Heart left ventricle (tissue), 16 donors: ENCODE data around the gene MPV17L2. TPM values are rescaled to one million over a fixed set of nuclear protein-coding genes. Genes with fewer than 3 reads are reported as not detected.

Experiments
- ATAC-seq, 4 donors: fragments of 200-7000 bp; cut with Tn5 transposase; one replicate each; pipeline ENCODE4 v1.9.1; 2020 to 2022; ENCODE audit warnings: moderate library complexity in 4 of 4, mild to moderate bottlenecking in 3 of 4, moderate number of reproducible peaks in 1 of 4
- DNase-seq, 5 donors: peaks; one replicate each; pipeline ENCODE4 v3.0.0-alpha.2; 2020
- H3K27ac ChIP-seq, 12 donors: fragments of 200-600 bp; sonication (generic) in 4 of 12; one replicate each; pipeline versions ENCODE4 v1.5.0 to v1.8.0; 2016 to 2022; ENCODE audit warnings: mild to moderate bottlenecking in 2 of 12
- H3K27me3 ChIP-seq, 9 donors: fragments of 200-600 bp; sonication (generic) in 2 of 9; one replicate each; pipeline versions ENCODE4 v1.5.1 to v1.8.0; 2016 to 2022; ENCODE audit warnings: mild to moderate bottlenecking in 3 of 9
- H3K36me3 ChIP-seq, 9 donors: fragments of 200-600 bp; sonication (generic) in 2 of 9; one replicate each; pipeline versions ENCODE4 v1.5.0 to v1.8.0; 2018 to 2022; ENCODE audit warnings: mild to moderate bottlenecking in 2 of 9
- H3K4me1 ChIP-seq, 12 donors: fragments of 200-600 bp; sonication (generic) in 4 of 12; one replicate each; pipeline versions ENCODE4 v1.5.0 to v1.8.0; 2016 to 2022; ENCODE audit warnings: mild to moderate bottlenecking in 3 of 12
- H3K4me3 ChIP-seq, 12 donors: fragments of 200-600 bp; sonication (generic) in 4 of 12; one replicate each; pipeline versions ENCODE4 v1.5.0 to v1.8.0; 2017 to 2022; ENCODE audit warnings: mild to moderate bottlenecking in 9 of 12, moderate library complexity in 4 of 12
- H3K9me3 ChIP-seq, 12 donors: fragments of 200-600 bp; sonication (generic) in 4 of 12; one replicate each; pipeline versions ENCODE4 v1.5.0 to v1.8.0; 2016 to 2022; ENCODE audit warnings: mild to moderate bottlenecking in 1 of 12
- POLR2A ChIP-seq, 2 donors: fragments of 450-650 bp; IDR thresholded peaks; one replicate each; pipeline ENCODE4 v1.6.1; 2017; ENCODE audit warnings: antibody characterized with exemption in 2 of 2, mild to moderate bottlenecking in 2 of 2, moderate library complexity in 2 of 2
- WGBS, 4 donors: extraction: QIAGEN DNeasy Blood & Tissue Kit in 2 of 4; methylation state at CpG; one replicate each; pipeline versions ENCODE4 v1.1.5 to v1.1.7; 2013 to 2018; 5-methylcytosine and 5-hydroxymethylcytosine counted together
- intact Hi-C, 10 donors: fragments of 100-400 bp; cut with DNase I; formaldehyde crosslinking; loops; one replicate each; pipeline versions ENCODE4 v1.11.1 to v1.14.2; 2022
- long read RNA-seq, 3 donors: library from polyadenylated mRNA; unstranded; transcript quantifications; one replicate each; pipeline ENCODE4 v2.0.0, GENCODE V29; 2020 to 2021
- polyA plus RNA-seq, 2 donors: library from polyadenylated mRNA; stranded (reverse); fragments of 200-250 nt; gene quantifications; one replicate each; pipeline ENCODE4 v1.2.3, GENCODE V29; 2013
- total RNA-seq, 9 donors: library from RNA; depleted of rRNA in 2 of 9; stranded (reverse); fragments of >200 nt in 2 of 9; fragmentation: NEBNext Ultra II Directional in 3 of 9; extraction: Animal tissue kit (Norgen Biotek cat#: 25700) in 3 of 9; gene quantifications; one replicate each; pipeline versions ENCODE4 v1.1.0 to v1.2.4, GENCODE V29; 2016 to 2023
- TF ChIP-seq, protein P1 (sequence below), 12 donors: fragments of 200-600 bp; sonication (generic) in 4 of 12; IDR thresholded peaks; one replicate each; pipeline versions ENCODE4 v1.5.0 to v1.8.0; 2018 to 2022; ENCODE audit warnings: antibody characterized with exemption in 12 of 12, mild to moderate bottlenecking in 5 of 12
- donor health status: ischemic (EF 13 %, LVEDD 7.1; RV severe dilation, severe dysfunction).
- donor health status: healthy with polysubstance abuse.
- donor health status: DM: no; HTN: yes; CAD: no.
- donor health status: DM: no; HTN: no; CAD: no.
- donor health status: ischemic (EF 25% LVEDD 6.9; RV normal size, moderate dysfunction).
- donor health status: ischemic (EF 25% LVEDD 5.7; RV mildly dilated, moderate dysfunction).
- donor health status: healthy.
- donor health status: DM: yes; HTN: yes; CAD: no.
- donor health status: ischemic (EF 35%, LVEDD 5.7; RV mildly dilated, moderate dysfunction).
- donor health status: nonischemic (EF 11% LVEDD 7.7; RV severe dilation, severe dysfunction).
- donor health status: DM: yes; HTN: yes; CAD: no.
- donor health status: PGD.
- donor health status: ischemic (EF 29% LVEDD 5.4; RV normal size, mild dysfunction).
- donor health status: nonischemic (EF 23%, LVEDD 6.1; RV moderate dilation, normal function).

MPV17L2 gene
- total RNA-seq = 10 to 100 TPM; 10.6 to 37.4 (median 14.8) TPM
- 10 to 100 TPM; 24.7 to 59.3 TPM for polyA plus RNA-seq
- long read RNA-seq, donor 1, transcript MPV17L2-204 (5 exons, 1,408 nt) = major isoform, 24 of 29 reads
- long read RNA-seq, donor 1, partial matches to known transcripts = 3 of 29 reads
- long read RNA-seq, donor 1, other reads (novel, unspliced or antisense) = 1 of 29 reads
- long read RNA-seq, donor 2, transcript MPV17L2-204 (5 exons, 1,408 nt) = major isoform, 82 of 86 reads
- long read RNA-seq, donor 2, partial matches to known transcripts = 2 of 86 reads
- long read RNA-seq, donor 2, other reads (novel, unspliced or antisense) = 1 of 86 reads
- long read RNA-seq, donor 3, transcript MPV17L2-204 (5 exons, 1,408 nt) = major isoform, 30 of 34 reads
- long read RNA-seq, donor 3, partial matches to known transcripts = 2 of 34 reads
- long read RNA-seq, donor 3, other reads (novel, unspliced or antisense) = 1 of 34 reads

DNA sequence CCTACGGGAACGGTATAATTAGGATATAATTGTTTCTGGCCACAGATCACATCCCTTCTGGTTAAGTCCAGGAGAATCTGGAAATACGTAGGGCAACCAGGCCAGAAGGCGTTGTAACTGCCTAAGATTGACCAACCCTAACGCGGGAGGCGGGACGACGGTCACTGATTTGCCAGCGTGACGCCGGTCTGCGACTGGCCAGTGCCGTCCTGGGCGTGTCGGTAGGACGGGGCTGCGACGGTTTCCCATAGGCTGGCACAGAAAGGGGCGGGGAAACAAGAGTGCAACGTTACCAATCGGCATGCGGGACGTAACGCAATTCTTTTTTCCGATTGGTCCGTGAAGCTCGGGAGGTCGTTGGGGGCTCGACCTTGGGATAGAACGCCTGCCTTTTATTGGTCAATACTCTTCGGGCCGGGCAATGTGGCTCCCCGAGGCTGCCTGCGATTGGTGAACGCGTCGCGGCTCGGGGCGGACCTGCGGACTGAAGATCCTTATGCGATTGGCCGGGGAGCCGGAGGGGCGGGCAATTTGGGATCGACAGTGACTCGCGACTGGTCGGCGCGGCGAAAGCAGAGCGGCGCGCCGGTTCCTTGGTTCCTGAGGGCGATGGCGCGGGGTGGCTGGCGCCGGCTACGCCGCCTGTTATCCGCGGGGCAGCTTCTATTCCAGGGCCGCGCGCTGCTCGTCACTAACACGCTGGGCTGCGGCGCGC, at the start of gene MPV17L2:
Gene MPV17L2, plus strand, starts transcription at position 546 of the 715 bp plus-strand sequence. Its CDS starts 64 bp downstream, at position 610.
- intact Hi-C loops = loop anchor here in 5 of 10 donors (1.0 to 10.0 kb wide), 6 partner anchors 10 to 132 kb away; partner anchors contain the start of genes LSM4 (in 1 of the 5), PIK3R2 (in 1 of the 5) and RAB3A (in 1 of the 5)

GRCh38 chr19:18143902-18144301, 49.1 kb upstream of the MPV17L2 start:
- no peak for DNase-seq
- Histone ChIP-seq H3K4me3 (no peak overlapping the region), H3K36me3 (peaks cover 0 to 88% (median 53%) of the 10 kb centered on the region in 9 donors), H3K4me1 (no peaks in the 10 kb centered on the region), H3K9me3 (no peaks in the 10 kb centered on the region), H3K27ac (no peak overlapping the region), H3K27me3 (no peaks in the 10 kb centered on the region)
- WGBS, 4 donors = 81 to 96% (median 94%) methylated on average over 3 of the region's 3 CpGs
- TF ChIP-seq, protein P1, sequence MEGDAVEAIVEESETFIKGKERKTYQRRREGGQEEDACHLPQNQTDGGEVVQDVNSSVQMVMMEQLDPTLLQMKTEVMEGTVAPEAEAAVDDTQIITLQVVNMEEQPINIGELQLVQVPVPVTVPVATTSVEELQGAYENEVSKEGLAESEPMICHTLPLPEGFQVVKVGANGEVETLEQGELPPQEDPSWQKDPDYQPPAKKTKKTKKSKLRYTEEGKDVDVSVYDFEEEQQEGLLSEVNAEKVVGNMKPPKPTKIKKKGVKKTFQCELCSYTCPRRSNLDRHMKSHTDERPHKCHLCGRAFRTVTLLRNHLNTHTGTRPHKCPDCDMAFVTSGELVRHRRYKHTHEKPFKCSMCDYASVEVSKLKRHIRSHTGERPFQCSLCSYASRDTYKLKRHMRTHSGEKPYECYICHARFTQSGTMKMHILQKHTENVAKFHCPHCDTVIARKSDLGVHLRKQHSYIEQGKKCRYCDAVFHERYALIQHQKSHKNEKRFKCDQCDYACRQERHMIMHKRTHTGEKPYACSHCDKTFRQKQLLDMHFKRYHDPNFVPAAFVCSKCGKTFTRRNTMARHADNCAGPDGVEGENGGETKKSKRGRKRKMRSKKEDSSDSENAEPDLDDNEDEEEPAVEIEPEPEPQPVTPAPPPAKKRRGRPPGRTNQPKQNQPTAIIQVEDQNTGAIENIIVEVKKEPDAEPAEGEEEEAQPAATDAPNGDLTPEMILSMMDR (IDR thresholded peaks at IDR 0.05) = no peak
- TF ChIP-seq POLR2A (IDR thresholded peaks at IDR 0.05) = no peak
- intact Hi-C loops = no loop called here
- ATAC-seq = no peak

More for the DNA sequence above, at the start of gene MPV17L2:
- peak; percentile 82 to 89 for TF ChIP-seq POLR2A (IDR thresholded peaks at IDR 0.05)
- TF ChIP-seq, protein P1 (IDR thresholded peaks at IDR 0.05) = no peak
- Histone ChIP-seq H3K27me3 (no peaks in the 10 kb centered on the region), H3K9me3 (no peaks in the 10 kb centered on the region), H3K4me1 (peaks cover 0 to 25% (median 14%) of the 10 kb centered on the region in 12 donors), H3K4me3 (peak within 1 kb of the TSS; percentile 40 to 99 (median 84)), H3K36me3 (peaks cover 0 to 23% (median 16%) of the 10 kb centered on the region in 9 donors), H3K27ac (peak within 1 kb of the TSS; percentile 78 to 99 (median 94))
- peak; percentile 94 to 99 (median 96) for ATAC-seq
- DNase-seq = peak; percentile 100
- WGBS, 4 donors = 0 to 1% (median 0%) methylated on average over 40 to 74 of the region's 74 CpGs

- Histone ChIP-seq H3K9me3 (no peaks in the 10 kb centered on the region), H3K4me1 (no peaks in the 10 kb centered on the region), H3K36me3 (peaks cover 0 to 83% (median 50%) of the 10 kb centered on the region in 9 donors), H3K27ac (no peak overlapping the region), H3K4me3 (no peak overlapping the region), H3K27me3 (no peaks in the 10 kb centered on the region)
- DNase-seq (no peak), ATAC-seq (no peak)
- 92 to 95% (median 93%) methylated on average over 15 to 16 of the region's 16 CpGs for WGBS, 4 donors
- TF ChIP-seq POLR2A (IDR thresholded peaks at IDR 0.05) = no peak
- TF ChIP-seq, protein P1 (IDR thresholded peaks at IDR 0.05) = no peak
- intact Hi-C loops = no loop called here
These were observed 48.7 kb upstream of the MPV17L2 start for GRCh38 chr19:18144361-18144760.

DNA sequence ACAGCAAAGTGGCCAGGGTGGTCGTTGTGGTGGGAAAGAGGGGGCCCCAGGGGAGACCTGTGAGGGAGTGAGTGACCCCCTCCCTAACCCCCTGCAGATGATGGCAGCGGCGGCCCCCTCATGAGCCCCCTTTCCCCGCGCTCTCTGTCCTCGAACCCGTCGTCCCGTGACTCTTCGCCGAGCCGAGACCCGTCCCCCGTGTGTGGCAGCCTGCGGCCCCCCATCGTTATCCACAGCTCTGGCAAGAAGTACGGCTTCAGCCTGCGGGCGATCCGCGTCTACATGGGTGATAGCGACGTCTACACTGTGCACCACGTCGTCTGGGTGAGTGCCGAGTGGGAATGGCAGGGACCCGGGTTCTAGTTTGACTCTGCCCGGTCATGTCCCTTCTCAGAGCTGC, 48.1 kb upstream of the MPV17L2 start:
- Histone ChIP-seq H3K36me3 (peaks cover 0 to 81% (median 49%) of the 10 kb centered on the region in 9 donors), H3K9me3 (no peaks in the 10 kb centered on the region), H3K4me3 (no peak overlapping the region), H3K27ac (no peak overlapping the region), H3K27me3 (no peaks in the 10 kb centered on the region), H3K4me1 (no peaks in the 10 kb centered on the region)
- no peak for TF ChIP-seq POLR2A (IDR thresholded peaks at IDR 0.05)
- TF ChIP-seq, protein P1 (IDR thresholded peaks at IDR 0.05) = no peak
- ATAC-seq (no peak), DNase-seq (no peak)
- intact Hi-C loops = no loop called here
- WGBS, 4 donors = 94 to 98% (median 97%) methylated on average over 28 of the region's 28 CpGs
